H1 (cell line): ENCODE results near the gene TXNDC11. TPM values are rescaled to one million over a fixed set of nuclear protein-coding genes. Genes with fewer than 3 reads are reported as not detected.

Experiments
- CTCF ChIA-PET: fragments of 300-600 bp; sonication (Branson Sonifier 250); formaldehyde crosslinking; loops from one replicate; lab custom pipeline; 2021; ENCODE audit not compliant: partially characterized antibody; lab: Charles Lee
- POLR2A ChIA-PET: fragments of 300-600 bp; sonication (Branson Sonifier 250); formaldehyde crosslinking; loops from one replicate; lab custom pipeline; 2021; ENCODE audit warnings: inconsistent platforms; ENCODE audit not compliant: partially characterized antibody; lab: Charles Lee
- DNase-seq, 2 experiments: peaks; one replicate each; pipeline versions ENCODE4 v3.0.0 to v3.0.0-alpha.2; 2010 to 2022; ENCODE audit warnings: low spot score in 2 of 2, low read depth in 1 of 2, mixed read lengths in 1 of 2
- FAIRE-seq: peaks from 2 replicates; lab custom pipeline; 2011; peaks lifted over from hg19 to GRCh38; lab: Jason Lieb, UNC
- H2AFZ ChIP-seq: 2 replicates; pipeline ENCODE4 v1.8.1; 2012; ENCODE audit warnings: low read length, inconsistent platforms
- H2AK5ac ChIP-seq: 2 replicates; pipeline ENCODE4 v1.6.1; 2013; ENCODE audit warnings: low read depth, low read length
- H2BK120ac ChIP-seq: replicated peaks from 2 replicates; pipeline ENCODE3; 2013; ENCODE audit warnings: low read depth, low read length, inconsistent platforms
- H2BK12ac ChIP-seq: 2 replicates; pipeline ENCODE4 v1.6.1; 2013; ENCODE audit warnings: low read depth, low read length
- H2BK15ac ChIP-seq: 2 replicates; pipeline ENCODE4 v1.6.1; 2013; ENCODE audit warnings: low read length
- H2BK20ac ChIP-seq: 2 replicates; pipeline ENCODE4 v1.6.1; 2013; ENCODE audit warnings: low read length
- H2BK5ac ChIP-seq: 2 replicates; pipeline ENCODE4 v1.6.1; 2013; ENCODE audit warnings: low read depth, low read length
- H3K14ac ChIP-seq: 2 replicates; pipeline ENCODE4 v1.6.1; 2013; ENCODE audit warnings: inconsistent platforms; ENCODE audit not compliant: insufficient read length
- H3K18ac ChIP-seq: 2 replicates; pipeline ENCODE4 v1.6.1; 2013; ENCODE audit warnings: low read length; ENCODE audit errors: extremely low read depth
- H3K23ac ChIP-seq: 2 replicates; pipeline ENCODE4 v1.6.1; 2013; ENCODE audit warnings: inconsistent platforms; ENCODE audit not compliant: insufficient read length
- H3K23me2 ChIP-seq: 2 replicates; pipeline ENCODE4 v1.6.1; 2013; ENCODE audit warnings: low read depth, low read length
- H3K27ac ChIP-seq: 2 replicates; pipeline ENCODE4 v1.6.1; 2011; ENCODE audit warnings: low read depth, low read length, inconsistent platforms
- H3K27me3 ChIP-seq, 4 experiments: replicated peaks in 1 of 4; 1 replicate in 1 of 4; 2 replicates in 3 of 4; pipeline versions ENCODE4 v1.6.1 to v1.8.1; 2011 to 2013; ENCODE audit warnings: low read length in 3 of 4, mild to moderate bottlenecking in 3 of 4, inconsistent platforms in 2 of 4, mixed read lengths in 2 of 4, moderate library complexity in 1 of 4; ENCODE audit not compliant: control insufficient read depth in 3 of 4, insufficient read depth in 3 of 4; ENCODE audit errors: extremely low read depth in 1 of 4
- H3K36me3 ChIP-seq, 4 experiments: 2 replicates each; pipeline versions ENCODE4 v1.6.1 to v1.8.1; 2011 to 2013; ENCODE audit warnings: mild to moderate bottlenecking in 4 of 4, low read length in 3 of 4, moderate library complexity in 2 of 4, control low read depth in 1 of 4, inconsistent platforms in 1 of 4; ENCODE audit not compliant: insufficient read depth in 4 of 4, control insufficient read depth in 2 of 4
- H3K4ac ChIP-seq: replicated peaks from 2 replicates; pipeline ENCODE3; 2013; ENCODE audit warnings: low read length, low read depth, mixed read lengths, inconsistent platforms; ENCODE audit not compliant: insufficient read length
- H3K4me1 ChIP-seq, 4 experiments: replicated peaks in 1 of 4; 1 replicate in 1 of 4; 2 replicates in 3 of 4; pipeline versions ENCODE4 v1.6.1 to v1.8.1; 2011 to 2013; ENCODE audit warnings: low read length in 3 of 4, inconsistent platforms in 2 of 4, mixed read lengths in 1 of 4; ENCODE audit not compliant: insufficient read depth in 4 of 4, control insufficient read depth in 3 of 4
- H3K4me2 ChIP-seq, 2 experiments: 2 replicates each; pipeline versions ENCODE4 v1.6.1 to v1.8.1; 2011 to 2013; ENCODE audit warnings: low read depth in 2 of 2, low read length in 2 of 2, control low read depth in 1 of 2, inconsistent platforms in 1 of 2, mild to moderate bottlenecking in 1 of 2; ENCODE audit not compliant: insufficient read depth in 1 of 2
- H3K4me3 ChIP-seq, 4 experiments: fragments of 200-600, 300-600 bp in 1 of 4; sonication (generic), shearing (Covaris generic), sonication (Bioruptor Twin) in 1 of 4; 2 replicates each; pipeline versions ENCODE4 v1.5.1 to v1.8.1; 2011 to 2016; ENCODE audit warnings: low read length in 4 of 4, low read depth in 3 of 4, control low read depth in 2 of 4, inconsistent platforms in 2 of 4, mild to moderate bottlenecking in 2 of 4, mixed read lengths in 1 of 4, moderate library complexity in 1 of 4; ENCODE audit not compliant: insufficient read depth in 2 of 4; ENCODE audit errors: extremely low read depth in 1 of 4
- H3K56ac ChIP-seq: replicated peaks from 2 replicates; pipeline ENCODE3; 2013; ENCODE audit warnings: low read depth, mild to moderate bottlenecking, mixed read lengths, low read length, inconsistent platforms; ENCODE audit not compliant: insufficient read length
- H3K79me1 ChIP-seq: 2 replicates; pipeline ENCODE4 v1.6.1; 2013; ENCODE audit warnings: low read depth, low read length, control low read depth
- H3K79me2 ChIP-seq, 2 experiments: 2 replicates each; pipeline versions ENCODE4 v1.6.1 to v1.8.1; 2012 to 2013; ENCODE audit warnings: low read length in 2 of 2, mild to moderate bottlenecking in 2 of 2, inconsistent platforms in 1 of 2; ENCODE audit not compliant: insufficient read depth in 2 of 2, control insufficient read depth in 1 of 2
- H3K9ac ChIP-seq, 4 experiments: replicated peaks in 1 of 4; 1 replicate in 1 of 4; 2 replicates in 3 of 4; pipeline versions ENCODE4 v1.6.1 to v1.8.1; 2011 to 2013; ENCODE audit warnings: low read depth in 3 of 4, low read length in 3 of 4, control low read depth in 2 of 4, mild to moderate bottlenecking in 2 of 4, moderate library complexity in 2 of 4, inconsistent platforms in 1 of 4; ENCODE audit errors: extremely low read depth in 1 of 4
- H3K9me3 ChIP-seq, 2 experiments: 2 replicates each; pipeline versions ENCODE4 v1.6.1 to v1.8.1; 2012 to 2013; ENCODE audit warnings: mild to moderate bottlenecking in 2 of 2, moderate library complexity in 2 of 2, control low read depth in 1 of 2, inconsistent platforms in 1 of 2, low read depth in 1 of 2, low read length in 1 of 2, mixed read lengths in 1 of 2; ENCODE audit not compliant: insufficient read depth in 2 of 2
- H4K20me1 ChIP-seq, 2 experiments: replicated peaks in 1 of 2; 2 replicates each; pipeline versions ENCODE3 to v1.8.1; 2011 to 2013; ENCODE audit warnings: inconsistent platforms in 2 of 2, low read length in 2 of 2, mild to moderate bottlenecking in 1 of 2; ENCODE audit not compliant: insufficient read depth in 2 of 2, control insufficient read depth in 1 of 2
- H4K5ac ChIP-seq: 2 replicates; pipeline ENCODE4 v1.6.1; 2013; ENCODE audit warnings: low read length, low read depth, mixed read lengths, inconsistent platforms; ENCODE audit not compliant: insufficient read length
- H4K8ac ChIP-seq: 2 replicates; pipeline ENCODE4 v1.8.0; 2013; ENCODE audit warnings: mild to moderate bottlenecking, moderate library complexity, low read length, inconsistent platforms; ENCODE audit not compliant: insufficient read depth; ENCODE audit errors: extremely low read depth
- H4K91ac ChIP-seq: replicated peaks from 2 replicates; pipeline ENCODE3; 2013; ENCODE audit warnings: low read length, mixed read lengths, inconsistent platforms; ENCODE audit not compliant: insufficient read length
- BCL11A ChIP-seq, 2 experiments: IDR thresholded peaks; one replicate each; pipeline ENCODE4 v1.6.1; 2011; ENCODE audit warnings: low read depth in 2 of 2, low read length in 2 of 2, mild to moderate bottlenecking in 2 of 2
- CEBPB ChIP-seq: IDR thresholded peaks from 2 replicates; pipeline ENCODE4 v1.6.1; 2012; ENCODE audit warnings: low read depth, low read length
- CREB1 ChIP-seq: IDR thresholded peaks from 2 replicates; pipeline ENCODE4 v1.6.1; 2012; ENCODE audit warnings: inconsistent platforms
- CTCF ChIP-seq, 3 experiments: IDR thresholded peaks; 1 replicate in 2 of 3; 2 replicates in 1 of 3; pipeline versions ENCODE4 v1.5.1 to v1.6.1; 2011; ENCODE audit warnings: low read length in 3 of 3, mild to moderate bottlenecking in 3 of 3, inconsistent platforms in 2 of 3, low read depth in 1 of 3, moderate library complexity in 1 of 3; ENCODE audit not compliant: insufficient read depth in 1 of 3; ENCODE audit errors: control extremely low read depth in 1 of 3
- KDM5A ChIP-seq: fragments of 200-600 bp; IDR thresholded peaks from 2 replicates; pipeline ENCODE4 v1.7.1; 2012; ENCODE audit warnings: mild to moderate bottlenecking, low read length, inconsistent platforms, mixed read lengths
- NANOG ChIP-seq: IDR thresholded peaks from 2 replicates; pipeline ENCODE4 v1.6.1; 2011; ENCODE audit warnings: low read length, low read depth, mild to moderate bottlenecking, inconsistent platforms; ENCODE audit not compliant: insufficient read depth, poor library complexity, severe bottlenecking
- POU5F1 ChIP-seq: IDR thresholded peaks from 2 replicates; pipeline ENCODE4 v1.6.1; 2011; ENCODE audit warnings: low read depth, mild to moderate bottlenecking, low read length, moderate library complexity
- SUZ12 ChIP-seq: fragments of 200-600 bp; sonication (generic); IDR thresholded peaks from 2 replicates; pipeline ENCODE4 v1.6.1; 2012; ENCODE audit warnings: mild to moderate bottlenecking, inconsistent platforms, low read length, moderate library complexity, mixed read lengths
- TAF1 ChIP-seq: IDR thresholded peaks from 2 replicates; pipeline ENCODE4 v1.6.1; 2011; ENCODE audit warnings: mild to moderate bottlenecking, low read depth, low read length
- USF2 ChIP-seq: IDR thresholded peaks from 2 replicates; pipeline ENCODE4 v1.6.1; 2011; ENCODE audit warnings: low read length, improper control_type of control experiment
- WGBS, 2 experiments: shearing (Covaris generic) in 1 of 2; methylation state at CpG; one replicate each; pipeline versions ENCODE4 v1.1.6 to v1.1.7; 2013 to 2015; ENCODE audit warnings: low lambda C conversion rate in 2 of 2, mixed read lengths in 2 of 2, inconsistent platforms in 1 of 2, low coverage in 1 of 2, missing lambda C conversion rate in 1 of 2; ENCODE audit not compliant: insufficient replicate concordance in 2 of 2, insufficient coverage in 1 of 2, insufficient read length in 1 of 2; ENCODE audit errors: extremely low coverage in 1 of 2, missing lambda C conversion rate in 1 of 2; 5-methylcytosine and 5-hydroxymethylcytosine counted together
- polyA plus RNA-seq, 7 experiments: library from polyadenylated mRNA; depleted of rRNA in 3 of 7; stranded (reverse) in 5 of 7; unstranded in 2 of 7; fragments of >200 nt in 5 of 7; fragments of 200-250 nt in 2 of 7; gene quantifications; 1 replicate in 5 of 7; 2 replicates in 1 of 7; 4 replicates in 1 of 7; pipeline versions ENCODE4 v1.2.1 to v1.2.3, GENCODE V29; 2011 to 2013; ENCODE audit warnings: missing spikeins in 2 of 7, mixed read lengths in 2 of 7
- total RNA-seq: library from RNA; stranded (reverse); fragmentation: NEBNext Ultra II Directional; extraction: Animal tissue kit (Norgen Biotek cat#: 25700); gene quantifications from 2 replicates; pipeline ENCODE4 v1.2.1, GENCODE V29; 2021

The TXNDC11 gene
- total and polyA plus RNA-seq, 2 of the 8 experiments (the other 6 are each of a cell fraction or from before 2014, with no cell fraction given): 13.5 to 13.8 TPM

- H4K8ac ChIP-seq: no peak overlapping the region
- no peaks in the 10 kb centered on the region for H3K79me1 ChIP-seq
- no peaks in the 10 kb centered on the region for H3K9me3 ChIP-seq
- H2BK20ac ChIP-seq: no peak overlapping the region
- no peak overlapping the region for H2BK15ac ChIP-seq
- no peaks in the 10 kb centered on the region for H3K79me2 ChIP-seq
- H4K91ac ChIP-seq: no peak overlapping the region
- no peak overlapping the region for H3K18ac ChIP-seq
- no peak overlapping the region for H3K4ac ChIP-seq
- H3K56ac ChIP-seq: no peak overlapping the region
- H2BK12ac ChIP-seq: no peak overlapping the region
- no peak overlapping the region for H3K14ac ChIP-seq
- POLR2A ChIA-PET: no interaction called here
- no peak overlapping the region for H2BK120ac ChIP-seq
- H3K27ac ChIP-seq: no peak overlapping the region
- no peaks in the 10 kb centered on the region for H3K27me3 ChIP-seq
- DNase-seq (no peak), FAIRE-seq (no peak)
- no peak overlapping the region for H2AK5ac ChIP-seq
- no peak overlapping the region for H2BK5ac ChIP-seq
- no peaks in the 10 kb centered on the region for H3K23me2 ChIP-seq
- CTCF ChIA-PET: interaction anchor here (0.6 to 1.5 kb wide), 4 partner anchors 12 to 335 kb away, joined by 3 to 7 read pairs (median 3); no protein-coding TSS in a partner anchor
- no peak overlapping the region for H4K5ac ChIP-seq
- H3K36me3 ChIP-seq: peaks cover 0 to 21% (median 15%) of the 10 kb centered on the region in 4 experiments; a peak in 6 of 8 replicates
- H3K9ac ChIP-seq: no peak overlapping the region
- no peak overlapping the region for H2AFZ ChIP-seq
- WGBS, 2 experiments: 93% methylated on average over 3 of the region's 3 CpGs; no CpG with 5 or more reads in 1 of the 2 experiments
- no peaks in the 10 kb centered on the region for H3K4me1 ChIP-seq
- H3K4me2 ChIP-seq: no peak overlapping the region
- no peak overlapping the region for H3K4me3 ChIP-seq
- no peaks in the 10 kb centered on the region for H4K20me1 ChIP-seq
- H3K23ac ChIP-seq: no peak overlapping the region
- TF ChIP-seq NANOG: no peak
- TF ChIP-seq BCL11A (IDR thresholded peaks at IDR 0.05; ENCODE audit: low read depth in 2 of 2, low read length in 2 of 2): no peak
- TF ChIP-seq KDM5A: no peak
- no peak for TF ChIP-seq CTCF (IDR thresholded peaks at IDR 0.05; ENCODE audit: control extremely low read depth in 1 of 3, insufficient read depth in 1 of 3, low read depth in 1 of 3, low read length in 3 of 3)
- TF ChIP-seq CEBPB: no peak
- no peak for TF ChIP-seq POU5F1
- TF ChIP-seq USF2: no peak
- TF ChIP-seq SUZ12: no peak
- no peak for TF ChIP-seq CREB1
- no peak for TF ChIP-seq TAF1
Observed at GRCh38 chr16:11731222-11731621, 11.4 kb downstream of the TXNDC11 start.
